Osteoblast (primary cell): ENCODE results near the gene MCRS1. TPM values are rescaled to one million over a fixed set of nuclear protein-coding genes. Genes with fewer than 3 reads are reported as not detected.
"Not testable (repeated sequence)": the region's sequence is repeated elsewhere in the genome, so short reads cannot be mapped to it uniquely, and the experiment has no call there.

Source experiments
- DNase-seq: peaks from one replicate; pipeline ENCODE4 v3.0.0; 2011; ENCODE audit warnings: low spot score, mixed read lengths; ENCODE audit not compliant: insufficient read length; ENCODE audit errors: missing footprints
- H2AFZ ChIP-seq: 2 replicates; pipeline ENCODE4 v1.6.0; 2011; ENCODE audit warnings: mild to moderate bottlenecking, low read length
- H3K27ac ChIP-seq: 2 replicates; pipeline ENCODE4 v1.5.1; 2011; ENCODE audit warnings: mild to moderate bottlenecking, low read depth, low read length, moderate library complexity
- H3K27me3 ChIP-seq: 2 replicates; pipeline ENCODE4 v1.6.0; 2012; ENCODE audit warnings: mild to moderate bottlenecking, control low read depth, inconsistent platforms, low read length, moderate library complexity; ENCODE audit not compliant: insufficient read depth
- H3K36me3 ChIP-seq: 2 replicates; pipeline ENCODE4 v1.5.1; 2011; ENCODE audit warnings: mild to moderate bottlenecking, low read length, control low read depth, moderate library complexity; ENCODE audit not compliant: insufficient read depth
- H3K4me1 ChIP-seq: 2 replicates; pipeline ENCODE4 v1.5.1; 2011; ENCODE audit warnings: mild to moderate bottlenecking, low read length, control low read depth, moderate library complexity; ENCODE audit not compliant: insufficient read depth
- H3K4me2 ChIP-seq: 2 replicates; pipeline ENCODE4 v1.6.0; 2011; ENCODE audit warnings: mild to moderate bottlenecking, low read length; ENCODE audit not compliant: insufficient read depth
- H3K4me3 ChIP-seq: fragments of 200-600 bp; sonication (generic); 3 replicates; pipeline ENCODE4 v1.5.1; 2012; ENCODE audit warnings: mild to moderate bottlenecking, low read length, inconsistent platforms; ENCODE audit not compliant: insufficient read depth
- H3K79me2 ChIP-seq: 2 replicates; pipeline ENCODE4 v1.6.0; 2012; ENCODE audit warnings: mild to moderate bottlenecking, low read length, control low read depth, inconsistent platforms; ENCODE audit not compliant: insufficient read depth
- H3K9me3 ChIP-seq: 2 replicates; pipeline ENCODE4 v1.5.1; 2011; ENCODE audit warnings: low read depth, low read length, control low read depth
- H4K20me1 ChIP-seq: 2 replicates; pipeline ENCODE4 v1.6.0; 2012; ENCODE audit warnings: mild to moderate bottlenecking, low read length, control low read depth; ENCODE audit not compliant: insufficient read depth
- small RNA-seq: library from RNA; depleted of rRNA; stranded (forward); fragments of <200 nt; gene quantifications from one replicate; pipeline ENCODE3, GENCODE V24; 2012
- total RNA-seq: library from RNA; depleted of rRNA; stranded (reverse); fragments of >200 nt; gene quantifications from 2 replicates; pipeline ENCODE4 v1.2.3, GENCODE V29; 2012
- TF ChIP-seq, protein P1 (sequence below): IDR thresholded peaks from 2 replicates; pipeline ENCODE4 v1.5.1; 2011; ENCODE audit warnings: mild to moderate bottlenecking, low read depth, low read length, moderate library complexity; ENCODE audit errors: extremely low read depth

Gene MCRS1
- total RNA-seq, 1 donor: 56.5 TPM

DNA sequence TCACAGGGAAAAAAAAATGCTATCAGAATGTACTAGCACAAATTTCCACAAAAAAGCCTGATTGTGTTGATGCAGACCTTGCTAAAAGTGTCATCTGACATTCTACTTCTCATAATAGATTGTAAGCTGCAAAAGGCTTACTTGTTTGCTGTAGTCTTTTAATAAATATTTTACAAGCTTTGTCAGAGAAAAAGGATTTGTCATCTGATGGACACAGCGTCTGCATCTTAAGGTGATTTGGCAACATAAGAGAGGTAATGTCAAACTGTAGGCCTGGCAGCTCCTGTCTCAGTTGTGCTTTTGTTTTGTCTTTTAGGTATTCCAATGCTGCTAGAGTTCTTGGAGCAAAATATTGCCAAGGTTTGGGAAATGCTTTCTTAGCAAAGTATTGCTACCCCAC, 55.4 kb downstream of the MCRS1 start:
- Histone ChIP-seq H3K79me2 (no peaks in the 10 kb centered on the region), H3K4me3 (no peak overlapping the region), H4K20me1 (no peaks in the 10 kb centered on the region), H3K36me3 (no peaks in the 10 kb centered on the region), H3K4me2 (no peak overlapping the region), H3K27ac (no peak overlapping the region), H3K9me3 (no peaks in the 10 kb centered on the region), H2AFZ (no peak overlapping the region), H3K27me3 (no peaks in the 10 kb centered on the region), H3K4me1 (peaks cover 12% of the 10 kb centered on the region)
- no peak for DNase-seq
- TF ChIP-seq, protein P1, sequence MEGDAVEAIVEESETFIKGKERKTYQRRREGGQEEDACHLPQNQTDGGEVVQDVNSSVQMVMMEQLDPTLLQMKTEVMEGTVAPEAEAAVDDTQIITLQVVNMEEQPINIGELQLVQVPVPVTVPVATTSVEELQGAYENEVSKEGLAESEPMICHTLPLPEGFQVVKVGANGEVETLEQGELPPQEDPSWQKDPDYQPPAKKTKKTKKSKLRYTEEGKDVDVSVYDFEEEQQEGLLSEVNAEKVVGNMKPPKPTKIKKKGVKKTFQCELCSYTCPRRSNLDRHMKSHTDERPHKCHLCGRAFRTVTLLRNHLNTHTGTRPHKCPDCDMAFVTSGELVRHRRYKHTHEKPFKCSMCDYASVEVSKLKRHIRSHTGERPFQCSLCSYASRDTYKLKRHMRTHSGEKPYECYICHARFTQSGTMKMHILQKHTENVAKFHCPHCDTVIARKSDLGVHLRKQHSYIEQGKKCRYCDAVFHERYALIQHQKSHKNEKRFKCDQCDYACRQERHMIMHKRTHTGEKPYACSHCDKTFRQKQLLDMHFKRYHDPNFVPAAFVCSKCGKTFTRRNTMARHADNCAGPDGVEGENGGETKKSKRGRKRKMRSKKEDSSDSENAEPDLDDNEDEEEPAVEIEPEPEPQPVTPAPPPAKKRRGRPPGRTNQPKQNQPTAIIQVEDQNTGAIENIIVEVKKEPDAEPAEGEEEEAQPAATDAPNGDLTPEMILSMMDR: no peak

- H3K9me3 ChIP-seq: no peaks in the 10 kb centered on the region
- peaks cover 3% of the 10 kb centered on the region for H3K36me3 ChIP-seq
- H3K27ac ChIP-seq: no peak overlapping the region
- no peaks in the 10 kb centered on the region for H3K79me2 ChIP-seq
- no peak overlapping the region for H3K4me2 ChIP-seq
- no peak for DNase-seq
- no peak overlapping the region for H3K4me3 ChIP-seq
- H2AFZ ChIP-seq: no peak overlapping the region
- peaks cover 22% of the 10 kb centered on the region for H3K4me1 ChIP-seq
- TF ChIP-seq, protein P1: no peak
- H3K27me3 ChIP-seq: no peaks in the 10 kb centered on the region
- H4K20me1 ChIP-seq: no peaks in the 10 kb centered on the region
Measured at GRCh38 chr12:49511410-49511809, 56.5 kb downstream of the MCRS1 start.

DNA sequence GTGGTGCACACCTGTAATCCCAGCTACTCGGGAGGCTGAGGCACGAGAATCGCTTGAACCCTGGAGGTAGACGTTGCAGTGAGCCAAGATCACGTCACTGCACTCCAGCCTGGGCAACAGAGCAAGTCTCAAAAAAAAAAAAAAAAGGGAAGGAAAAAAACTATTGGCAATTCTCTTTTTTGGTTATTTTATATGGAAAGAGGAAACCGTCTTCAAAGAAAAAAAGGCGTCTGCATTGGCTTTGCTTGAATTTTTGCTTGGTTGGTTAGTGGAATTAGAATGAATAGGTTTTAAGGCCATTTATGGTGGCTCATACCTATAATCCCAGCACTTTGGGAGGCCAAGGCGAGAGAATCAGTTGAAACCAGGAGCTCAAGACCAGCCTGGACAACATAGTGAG, 58.3 kb downstream of the MCRS1 start:
- not testable (repeated sequence) for H3K4me3 ChIP-seq, H3K27ac ChIP-seq, H3K27me3 ChIP-seq, H2AFZ ChIP-seq, DNase-seq, H3K9me3 ChIP-seq, H4K20me1 ChIP-seq, H3K79me2 ChIP-seq, H3K4me2 ChIP-seq, H3K36me3 ChIP-seq
- H3K4me1 ChIP-seq: peaks cover 17% of the 10 kb centered on the region

Small RNA genes lying within 50 kb of the gene (small RNA-seq; reads per million reads assigned to genes)
- gene POLR2KP1 (not detected), gene RNU6-834P (not detected)

Other genes starting within 250 kb of the MCRS1 start
- 2.5 and 3.5 TPM in 2 replicates for gene TROAP, start 244.9 kb downstream of the MCRS1 start, total RNA-seq
- 0.36 TPM in 1 of 2 replicates, not detected in the other for gene C1QL4, start 231.0 kb downstream of the MCRS1 start, total RNA-seq
- 0.29 and 1.1 TPM in 2 replicates for gene DNAJC22, start 221.3 kb downstream of the MCRS1 start, total RNA-seq
- 23.3 and 25.7 TPM in 2 replicates for gene SPATS2, start 200.7 kb downstream of the MCRS1 start, total RNA-seq
- gene KCNH3, start 29.1 kb downstream of the MCRS1 start, total RNA-seq: not detected in 2 replicates
- 0.59 and 0.72 TPM in 2 replicates for gene FAM186B, start 37.5 kb upstream of the MCRS1 start, total RNA-seq
- 11.6 and 12.4 TPM in 2 replicates for gene PRPF40B, start 55.4 kb upstream of the MCRS1 start, total RNA-seq
- gene FMNL3, start 139.3 kb upstream of the MCRS1 start, total RNA-seq: 24.6 and 31.8 TPM in 2 replicates
- 398 and 421 TPM in 2 replicates for gene TMBIM6, start 173.4 kb upstream of the MCRS1 start, total RNA-seq